COLO668 (cell line): ENCODE measurements around the gene OSBPL2.

Experiments
- DNase-seq: peaks from one replicate; lab custom pipeline; 2025; ENCODE audit not compliant: unreplicated experiment; lab: John Stamatoyannopoulos, UW

The OSBPL2 gene

DNA sequence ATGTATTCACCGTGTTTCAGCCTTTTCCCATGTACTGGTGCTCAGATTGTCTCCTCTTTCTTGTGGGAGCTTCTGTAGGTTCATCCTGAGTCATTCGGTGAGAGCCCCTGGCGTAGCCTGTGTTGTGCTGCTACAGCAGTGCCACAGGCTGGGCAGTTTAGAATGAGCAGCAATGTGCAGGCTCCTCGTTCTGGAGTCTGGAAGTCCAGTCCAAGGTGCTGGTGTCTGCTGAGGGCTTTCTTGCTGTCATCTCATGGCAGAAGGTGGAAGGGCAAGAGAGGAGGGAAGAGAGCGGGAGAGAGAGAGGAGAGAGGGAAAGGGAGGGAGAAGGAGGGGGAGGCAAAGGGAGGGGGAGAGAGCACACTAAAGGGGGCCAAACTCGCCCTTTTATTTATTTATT is 15.1 kb downstream of the OSBPL2 start:
- DNase-seq = no peak

DNA sequence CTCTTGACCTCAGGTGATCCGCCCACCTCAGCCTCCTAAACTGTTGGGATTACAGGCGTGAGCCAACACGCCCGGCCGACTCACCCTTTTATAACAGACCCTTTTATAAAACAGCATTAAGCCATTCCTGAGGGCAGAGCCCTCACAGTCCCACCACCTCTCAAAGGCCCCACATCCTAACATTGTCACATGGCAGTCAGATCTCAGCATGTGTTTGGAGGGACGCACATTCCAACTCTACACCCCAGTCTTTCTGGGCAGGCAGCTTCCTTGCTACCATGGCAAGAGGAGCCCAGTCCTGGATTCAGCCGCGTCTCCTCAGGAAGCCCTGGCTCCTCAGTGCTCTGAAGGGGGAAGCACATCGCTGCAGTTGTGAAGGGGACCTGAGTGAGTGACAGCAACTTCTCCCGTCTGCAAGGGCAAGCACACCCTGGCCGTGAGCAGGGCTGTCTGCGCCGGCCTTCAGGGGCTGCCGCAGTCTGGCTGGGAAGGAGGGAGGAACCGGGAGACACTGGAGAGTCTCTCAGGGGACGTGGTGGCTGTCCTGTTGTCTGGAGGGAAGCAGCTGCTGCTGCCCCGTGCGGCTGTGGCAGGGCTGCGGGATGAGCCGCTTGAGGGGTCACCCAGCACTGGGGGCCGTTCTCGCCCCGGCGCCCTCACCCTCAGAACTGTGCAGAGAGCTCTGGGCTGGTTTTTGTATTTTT is 15.9 kb downstream of the OSBPL2 start:
- no peak for DNase-seq

DNA sequence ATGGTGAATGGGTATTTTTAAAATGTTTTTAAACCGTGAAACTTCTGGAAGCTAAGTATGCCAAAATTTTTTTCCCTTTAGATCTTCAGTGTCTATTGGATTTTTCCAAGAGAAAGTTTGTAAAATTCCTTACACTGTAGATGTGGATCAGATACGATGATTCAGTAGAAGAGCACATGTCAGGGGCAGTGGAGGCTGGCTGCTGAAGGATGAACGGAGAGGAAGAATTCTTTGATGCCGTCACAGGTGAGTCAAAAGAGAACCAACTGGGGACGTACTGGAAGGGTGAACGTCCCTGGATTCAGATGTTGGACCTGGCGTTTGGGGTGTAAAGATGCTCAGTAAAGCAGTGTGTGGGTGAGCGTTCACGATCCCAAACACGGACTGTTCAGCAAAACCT is 17.7 kb downstream of the OSBPL2 start:
- DNase-seq = no peak

DNA sequence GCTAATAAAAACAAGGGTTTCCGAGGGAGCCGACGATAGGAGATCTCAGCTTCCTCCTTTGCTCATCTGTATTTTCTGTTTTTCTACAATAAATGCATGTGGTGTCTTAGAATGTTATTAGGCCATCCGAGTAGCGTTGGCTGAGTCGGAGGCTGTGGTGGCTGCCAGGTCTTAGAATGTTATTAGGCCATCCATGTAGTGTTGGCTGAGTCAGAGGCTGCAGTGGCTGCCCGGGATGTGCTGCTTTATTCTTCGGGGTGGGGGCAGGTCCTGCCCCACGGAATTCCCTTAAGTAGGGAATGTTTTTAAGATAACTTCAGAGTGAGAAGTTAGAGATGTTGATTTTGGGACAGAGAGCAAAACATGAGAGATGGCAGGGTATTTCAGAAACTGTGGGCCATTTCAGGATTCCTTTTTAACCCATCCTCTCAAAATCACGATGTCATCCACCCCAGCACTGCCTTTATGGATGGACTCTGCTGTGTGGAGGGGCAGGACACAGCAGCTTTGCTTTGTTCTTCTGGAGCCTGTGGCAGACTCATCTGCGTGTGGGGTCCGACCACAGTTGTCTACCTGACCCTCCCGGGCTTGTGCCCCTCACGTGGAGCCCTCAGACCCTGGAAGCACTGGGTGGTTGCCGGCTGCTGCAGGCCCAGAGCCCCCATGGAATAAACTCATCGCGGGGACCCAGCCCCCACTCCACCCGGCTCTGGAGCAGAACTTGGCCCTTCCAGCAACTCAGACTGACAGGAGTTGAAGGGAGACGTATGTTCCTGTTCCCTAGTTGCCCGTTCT is 20.4 kb downstream of the OSBPL2 start:
- no peak for DNase-seq

DNA sequence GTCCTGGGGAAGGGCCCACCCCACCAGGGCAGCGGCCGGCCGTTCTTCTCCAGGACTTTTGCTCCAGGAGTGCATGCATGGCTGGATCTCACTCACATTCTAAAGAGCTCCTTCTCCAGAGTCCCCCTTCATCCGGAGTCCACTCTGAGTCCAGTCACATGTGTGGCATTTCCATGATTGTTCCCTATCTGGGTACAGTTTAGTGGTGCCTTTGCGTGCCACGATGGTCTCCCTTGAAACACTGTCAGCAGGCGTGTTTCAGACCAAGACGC is 20.9 kb downstream of the OSBPL2 start:
- no peak for DNase-seq

DNA sequence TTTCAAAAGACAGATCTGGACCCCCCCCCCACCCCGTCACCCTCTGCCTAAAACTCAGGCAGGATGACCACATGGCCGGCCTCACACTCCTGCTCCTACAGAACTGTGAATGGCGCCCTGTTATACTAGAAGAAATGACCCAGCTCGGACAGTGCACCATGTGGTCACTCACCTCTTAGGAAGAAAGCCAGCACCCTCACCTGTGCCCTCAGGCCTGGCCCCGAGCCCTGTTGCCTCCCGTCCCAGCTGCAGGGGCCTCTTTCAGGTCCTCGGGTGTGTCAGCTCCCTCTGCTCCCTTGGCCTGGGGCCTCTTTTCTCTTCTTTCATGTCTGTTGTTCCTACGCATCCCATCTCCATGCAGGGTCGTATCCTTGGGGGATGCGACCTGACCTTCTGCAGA is 23.7 kb downstream of the OSBPL2 start:
- DNase-seq = no peak

DNA sequence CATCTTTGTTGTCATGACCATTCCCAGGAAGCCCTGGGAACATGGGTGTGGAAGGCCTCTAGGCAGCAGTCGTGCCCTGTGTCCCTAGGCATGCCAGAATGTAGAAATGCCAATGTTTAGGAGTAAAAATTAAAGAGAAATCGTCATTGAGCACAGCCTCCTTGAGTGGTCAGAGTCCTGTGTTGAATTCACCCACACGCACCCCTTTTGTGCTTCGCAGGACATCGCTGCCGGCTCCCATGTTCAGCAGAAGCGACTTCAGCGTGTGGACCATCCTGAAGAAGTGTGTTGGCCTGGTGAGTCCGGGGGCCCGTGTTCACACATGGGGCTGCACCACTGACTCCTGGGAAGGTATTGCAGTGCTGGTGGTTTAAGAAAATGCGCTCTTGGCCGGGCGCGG is 25.1 kb downstream of the OSBPL2 start:
- no peak for DNase-seq

DNA sequence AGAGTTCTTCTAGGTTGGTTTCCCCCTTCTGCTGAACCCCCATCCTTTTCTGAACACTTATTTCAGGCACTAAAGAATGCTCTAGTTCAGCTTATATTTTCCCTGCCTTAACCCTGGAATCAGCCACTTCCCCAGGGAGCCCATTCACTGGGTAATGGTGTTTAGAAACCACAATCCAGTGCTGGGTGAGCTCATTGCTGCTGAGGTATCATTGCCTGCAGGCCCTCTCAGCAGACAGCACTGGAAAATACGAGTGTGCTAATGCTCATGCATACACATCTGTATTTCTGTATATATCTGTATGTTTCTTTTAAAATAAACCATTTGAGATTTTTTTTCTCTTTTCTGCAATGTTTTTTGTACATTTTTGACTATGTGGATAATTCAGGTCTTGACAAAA is 27.0 kb downstream of the OSBPL2 start:
- no peak for DNase-seq

DNA sequence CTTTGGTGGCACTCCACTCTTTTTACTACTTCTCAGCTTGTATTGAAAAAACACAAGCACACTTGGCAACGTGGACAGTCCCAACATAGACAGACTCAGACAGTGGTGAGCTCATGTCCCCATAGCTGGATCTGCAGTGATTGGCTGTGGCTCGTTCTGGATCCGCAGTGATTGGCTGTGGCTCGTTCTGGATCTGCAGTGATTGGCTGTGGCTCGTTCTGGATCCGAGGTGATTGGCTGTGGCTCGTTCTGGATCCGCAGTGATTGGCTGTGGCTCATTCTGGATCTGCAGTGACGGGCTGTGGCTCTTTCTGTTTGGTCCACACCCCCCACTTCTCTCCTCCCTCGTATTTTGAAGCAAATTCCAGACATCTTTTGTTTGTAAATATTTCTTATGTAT is 28.0 kb downstream of the OSBPL2 start:
- no peak for DNase-seq

DNA sequence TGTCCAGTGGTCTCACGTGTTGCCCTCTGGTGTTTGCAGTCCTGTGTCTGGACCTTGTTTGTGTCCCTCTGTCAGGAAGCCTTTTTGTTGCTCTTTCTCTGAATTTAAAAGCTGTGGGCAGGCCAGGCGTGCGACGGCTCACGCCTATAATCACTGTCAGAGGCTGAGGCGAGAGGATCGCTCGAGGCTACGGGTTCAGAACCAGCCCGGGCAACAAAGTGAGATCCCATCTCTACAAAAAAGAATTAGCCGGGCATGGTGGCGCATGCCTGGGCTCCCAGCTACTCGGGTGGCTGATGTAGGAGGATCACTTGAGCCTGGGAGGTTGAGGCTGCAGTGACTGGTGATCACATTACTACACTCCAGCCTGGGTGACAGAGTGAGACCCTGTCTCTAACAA is 28.5 kb downstream of the OSBPL2 start:
- no peak for DNase-seq

DNA sequence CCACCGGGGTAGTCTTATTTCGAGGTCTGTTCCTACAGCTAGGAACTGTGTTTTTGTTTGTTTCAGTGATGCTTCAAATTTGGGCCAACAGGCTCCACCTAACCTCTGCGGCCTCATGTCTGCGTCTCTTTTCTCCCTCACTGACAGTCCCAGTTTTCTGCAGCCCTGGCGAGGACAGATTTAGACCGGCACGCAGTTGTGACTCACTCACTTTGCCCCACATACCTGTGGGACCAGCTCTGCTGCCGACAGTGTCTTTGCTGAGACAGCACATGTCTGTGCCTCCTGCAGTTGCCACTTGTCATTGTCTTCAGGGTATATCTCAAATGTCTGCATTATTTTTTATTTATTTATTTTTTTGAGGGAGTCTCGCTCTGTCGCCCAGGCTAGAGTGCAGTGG is 29.2 kb downstream of the OSBPL2 start:
- DNase-seq = no peak

DNA sequence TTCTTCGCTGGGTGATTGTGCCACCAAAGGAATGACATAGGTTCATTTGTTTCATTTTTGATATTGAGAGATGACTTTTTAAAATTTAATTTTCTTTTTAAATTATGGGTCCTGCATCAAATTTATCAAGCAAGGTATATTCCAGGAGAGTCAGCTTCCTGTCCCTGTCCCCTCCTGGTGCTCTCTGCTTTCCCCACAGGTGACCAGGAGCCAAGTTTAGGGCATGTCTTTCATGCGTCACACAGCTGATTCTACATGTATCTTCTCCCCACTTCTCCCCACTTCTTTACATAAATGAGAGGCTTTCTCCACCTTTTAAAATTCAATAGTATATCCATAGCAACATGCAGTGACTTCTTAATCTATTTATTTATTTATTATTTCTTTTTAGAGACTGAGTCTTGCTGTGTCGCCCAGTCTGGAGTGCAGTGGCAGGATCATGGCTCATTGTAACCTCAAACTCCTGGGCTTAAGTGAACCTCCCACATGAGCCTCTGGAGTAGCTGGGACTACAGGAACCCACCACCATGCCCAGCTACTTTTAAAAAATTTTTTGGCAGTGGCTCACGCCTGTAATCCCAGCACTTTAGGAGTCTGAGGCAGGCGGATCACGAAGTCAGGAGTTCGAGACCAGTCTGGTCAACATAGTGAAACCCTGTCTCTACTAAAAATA is 30.0 kb downstream of the OSBPL2 start:
- DNase-seq = no peak

DNA sequence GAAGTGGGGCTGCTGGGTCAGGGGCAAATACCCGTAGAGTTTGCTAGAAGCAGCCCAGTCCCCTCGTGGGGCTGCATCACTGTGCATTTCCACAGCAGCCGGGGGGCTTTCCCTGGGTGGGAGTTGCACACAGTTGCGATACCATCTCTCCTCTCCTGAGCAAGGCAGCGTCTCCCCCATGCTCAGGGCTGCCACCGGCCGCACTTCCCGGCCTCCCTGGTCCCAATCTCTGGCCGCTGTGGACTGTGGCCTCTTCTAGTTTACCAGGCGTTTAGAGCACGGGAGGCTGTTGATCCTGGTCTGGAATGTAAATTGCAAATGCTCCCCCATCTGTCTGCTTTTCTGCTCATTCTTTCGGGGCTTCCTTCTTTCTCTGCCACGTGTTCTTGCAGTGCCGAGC is 31.1 kb downstream of the OSBPL2 start:
- no peak for DNase-seq

DNA sequence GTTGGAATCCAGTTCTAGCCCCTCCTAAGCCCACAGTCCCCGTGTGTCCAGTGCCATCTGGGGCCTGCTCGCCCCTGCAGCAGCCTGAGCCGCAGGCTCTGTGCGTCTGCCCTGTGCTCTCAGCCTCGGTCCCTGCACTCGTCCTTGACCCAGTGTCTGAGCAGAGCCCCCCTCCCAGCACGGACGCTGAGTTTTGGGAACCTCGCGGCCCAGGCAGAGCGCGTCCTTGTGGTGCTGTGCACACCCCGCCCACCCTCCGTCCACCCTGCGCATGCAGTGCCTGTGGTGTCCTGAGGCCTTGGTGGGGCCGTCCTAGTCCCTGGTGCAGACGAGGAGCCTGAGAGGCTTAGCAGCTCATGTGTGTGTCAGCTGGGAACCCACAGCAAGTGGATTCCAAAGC is 31.6 kb downstream of the OSBPL2 start:
- no peak for DNase-seq

DNA sequence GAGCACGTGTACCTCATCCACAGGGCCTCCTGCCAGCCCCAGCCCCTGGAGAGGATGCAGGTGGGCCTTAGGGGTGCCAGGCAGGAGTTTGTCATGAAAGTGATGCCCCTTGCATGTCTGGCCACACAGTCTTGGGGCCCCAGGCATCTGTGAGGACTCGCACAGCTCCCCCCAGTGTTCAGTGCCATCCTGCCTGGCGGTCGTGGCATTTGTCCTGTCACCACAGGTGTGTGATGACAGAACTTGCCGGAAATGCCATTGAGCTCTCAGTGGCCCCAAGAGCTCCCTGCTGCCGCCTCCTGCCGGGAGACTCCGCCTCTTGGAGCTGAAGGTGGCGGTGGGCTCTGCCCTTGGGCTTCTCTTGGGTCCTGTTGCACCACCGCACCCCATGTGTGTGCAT is 33.9 kb downstream of the OSBPL2 start:
- no peak for DNase-seq

DNA sequence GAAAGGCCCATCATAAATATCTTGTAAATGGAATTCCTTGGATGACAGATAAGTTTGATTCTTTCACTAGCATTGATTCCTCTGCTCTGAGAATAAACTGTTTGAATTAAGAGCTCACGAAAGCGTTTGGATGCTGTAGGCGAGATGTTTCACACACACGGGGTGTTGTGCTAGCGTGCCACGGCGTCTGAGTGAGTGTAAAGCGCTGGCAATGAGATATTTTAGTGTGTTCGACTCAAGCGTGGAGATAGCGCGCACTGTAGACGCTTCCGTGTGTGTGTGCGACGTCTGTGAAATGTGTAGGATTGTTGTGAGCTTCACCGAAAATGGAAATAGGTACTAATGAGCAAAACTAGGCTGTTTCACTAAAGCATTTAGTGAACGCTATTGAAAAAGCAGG is 35.1 kb downstream of the OSBPL2 start:
- DNase-seq = no peak

DNA sequence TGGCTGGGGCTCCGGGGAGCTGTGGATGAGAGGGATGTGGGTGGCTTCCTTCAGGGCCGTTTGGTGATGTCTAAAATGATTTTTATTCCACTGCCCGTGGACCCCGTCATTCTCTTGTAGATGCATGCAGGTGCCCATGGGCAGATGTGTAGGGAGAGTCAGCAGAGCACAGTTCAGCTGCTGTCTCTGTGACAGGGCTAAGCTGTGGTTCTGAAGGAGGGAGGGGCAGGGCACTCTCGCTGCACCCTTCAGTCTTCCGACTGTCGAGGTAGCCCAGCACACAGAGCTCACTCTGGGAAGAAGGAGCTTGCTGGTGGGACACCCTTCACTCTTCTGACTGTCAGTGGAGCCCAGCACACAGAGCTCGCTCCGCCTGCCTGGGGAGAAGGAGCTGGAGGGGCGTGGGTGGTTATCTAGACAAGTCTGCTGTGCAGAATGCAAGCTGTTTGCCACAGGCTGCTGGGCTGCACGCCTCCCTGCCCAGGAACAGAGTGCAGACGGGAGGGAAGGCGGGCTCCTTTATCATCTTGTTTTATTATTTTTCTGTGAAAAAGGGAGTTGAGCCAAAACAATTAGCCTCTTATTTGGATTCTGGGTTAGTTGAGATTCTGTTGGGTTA is 36.1 kb downstream of the OSBPL2 start:
- DNase-seq = no peak

DNA sequence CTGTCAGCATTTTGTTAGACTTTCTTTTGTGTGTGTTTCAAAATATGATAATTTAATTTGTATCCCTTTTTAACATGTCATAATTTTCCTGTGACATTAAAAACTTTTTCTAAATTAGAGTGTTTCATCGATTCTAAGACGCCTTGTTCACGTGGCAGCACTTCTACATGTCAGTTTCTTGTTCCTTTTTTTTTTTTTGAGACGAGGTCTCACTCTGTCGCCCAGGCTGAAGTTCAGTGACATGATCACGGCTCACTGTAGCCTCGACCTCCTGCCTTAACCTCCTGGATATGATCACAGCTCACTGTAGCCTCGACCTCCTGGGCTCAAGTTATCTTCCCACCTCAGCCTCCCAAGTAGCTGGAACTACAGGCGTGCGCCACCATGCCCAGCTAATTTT is 36.9 kb downstream of the OSBPL2 start:
- no peak for DNase-seq

DNA sequence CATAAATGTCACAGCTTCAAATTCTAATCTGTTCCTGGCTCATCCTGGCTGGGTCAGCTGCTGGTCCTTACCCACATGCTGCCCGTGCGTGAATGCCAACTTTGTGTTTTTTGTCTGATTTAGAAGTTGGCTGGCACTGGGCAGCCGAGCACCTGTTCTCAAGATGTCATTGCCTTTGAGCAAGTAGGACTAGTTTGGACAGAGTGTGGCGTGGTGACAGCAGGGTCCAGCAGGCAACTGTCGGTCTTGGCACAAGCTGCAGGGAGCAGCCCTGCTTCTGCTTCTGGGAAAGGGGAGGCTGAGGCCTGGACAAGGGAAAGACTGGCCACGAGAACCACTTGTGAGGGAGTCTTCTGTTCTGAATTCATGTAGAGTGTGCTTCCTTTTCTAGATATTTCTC is 38.1 kb downstream of the OSBPL2 start:
- DNase-seq = no peak

DNA sequence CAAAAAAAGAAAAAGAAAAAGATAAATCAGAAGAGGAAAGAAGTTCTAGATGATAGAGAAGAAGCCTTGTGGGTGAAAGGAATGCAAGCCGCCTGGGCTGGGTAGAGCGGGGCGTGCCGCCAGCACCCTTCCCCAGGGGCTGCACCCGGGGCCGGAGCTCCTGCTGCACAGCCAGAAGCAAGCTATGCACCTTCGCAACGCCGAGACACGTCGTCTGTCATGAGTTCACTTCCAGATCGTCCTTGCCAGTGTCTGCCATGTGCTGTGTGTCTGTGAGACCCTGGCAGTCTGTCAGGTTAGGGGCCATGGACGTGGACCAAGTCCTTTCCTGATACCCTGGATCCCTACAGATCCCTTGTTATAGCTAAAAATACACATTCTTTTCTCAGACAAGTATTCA is 38.9 kb downstream of the OSBPL2 start:
- no peak for DNase-seq

DNA sequence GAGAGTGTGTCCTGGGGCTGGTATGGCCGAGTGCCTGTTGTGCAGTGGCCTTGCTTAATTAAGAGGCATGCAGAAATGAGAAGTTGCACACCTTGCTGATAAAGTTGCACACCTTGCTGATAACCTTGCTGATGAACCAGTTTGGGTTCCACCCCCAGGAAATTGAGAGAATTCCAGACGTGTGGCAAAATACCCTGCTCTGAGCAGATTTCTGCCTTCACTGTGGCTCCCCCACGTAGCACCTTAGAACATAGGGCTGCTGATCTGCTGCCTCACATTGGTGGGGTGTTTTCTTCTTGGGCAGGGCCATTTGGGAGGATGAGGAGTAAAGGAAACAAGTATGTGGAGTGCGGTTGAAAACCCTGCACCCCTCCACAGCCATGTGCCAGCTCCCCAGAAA is 42.0 kb downstream of the OSBPL2 start:
- DNase-seq = no peak
